Pancreas (tissue), 10 donors: Measurements from ENCODE around the gene CPNE2. TPM values are rescaled to one million over a fixed set of nuclear protein-coding genes. Genes with fewer than 3 reads are reported as not detected.

ENCODE experiments used
- ATAC-seq, 4 donors: fragments of 200-7000 bp; cut with Tn5 transposase; one replicate each; pipeline versions ENCODE4 v1.8.0 to v1.9.1; 2020; ENCODE audit warnings: mild to moderate bottlenecking in 4 of 4, moderate library complexity in 4 of 4
- DNase-seq, 6 donors: peaks; one replicate each; pipeline ENCODE4 v3.0.0-alpha.2; 2020
- FAIRE-seq: peaks from 2 replicates; lab custom pipeline; 2012; peaks lifted over from hg19 to GRCh38; lab: Jason Lieb, UNC
- H3K27ac ChIP-seq, 4 donors: fragments of 200-600 bp; sonication (generic); 1 replicate in 3 of 4; 2 replicates in 1 of 4; pipeline versions ENCODE4 v1.5.0 to v1.8.0; 2020
- H3K27me3 ChIP-seq, 4 donors: fragments of 200-600 bp; one replicate each; pipeline ENCODE4 v1.8.0; 2021
- H3K36me3 ChIP-seq, 3 donors: fragments of 200-600 bp; sonication (generic) in 1 of 3; one replicate each; pipeline versions ENCODE4 v1.5.0 to v1.8.0; 2020 to 2021
- H3K4me1 ChIP-seq, 3 donors: fragments of 200-600 bp; one replicate each; pipeline ENCODE4 v1.8.0; 2021
- H3K4me3 ChIP-seq, 4 donors: fragments of 200-600 bp; sonication (generic) in 2 of 4; one replicate each; pipeline versions ENCODE4 v1.5.0 to v1.8.0; 2020 to 2021
- H3K9me3 ChIP-seq, 4 donors: fragments of 200-600 bp; one replicate each; pipeline ENCODE4 v1.8.0; 2021
- CTCF ChIP-seq, 4 donors: fragments of 200-600 bp; sonication (generic) in 3 of 4; IDR thresholded peaks; one replicate each; pipeline versions ENCODE4 v1.5.0 to v1.8.0; 2021; ENCODE audit warnings: antibody characterized with exemption in 4 of 4
- WGBS, 2 donors: extraction: QIAGEN DNeasy Blood & Tissue Kit; methylation state at CpG; one replicate each; pipeline ENCODE4 v1.1.7; 2013; 5-methylcytosine and 5-hydroxymethylcytosine counted together
- intact Hi-C, 3 donors: fragments of 100-400 bp; cut with DNase I; formaldehyde crosslinking; loops; one replicate each; pipeline versions ENCODE4 v1.11.1 to v1.14.2; 2022
- polyA plus RNA-seq, 2 donors: library from polyadenylated mRNA; stranded (reverse); fragments of 200-250 nt; gene quantifications; one replicate each; pipeline ENCODE4 v1.2.3, GENCODE V29; 2013
- total RNA-seq, 6 donors: library from RNA; stranded (reverse); fragmentation: NEBNext Ultra II Directional in 4 of 6; extraction: Animal tissue kit (Norgen Biotek cat#: 25700) in 4 of 6; gene quantifications; one replicate each; pipeline versions ENCODE4 v1.2.1 to v1.2.4, GENCODE V29; 2021 to 2023
- donor health status: healthy with polysubstance abuse.
- donor health status: DM: no; HTN: no; CAD: no; lungs with moderate emphysema.
- donor health status: DM: no; HTN: no; CAD: no.
- donor health status: control.
- donor health status: control.
- donor health status: Bipolar disorder and iron deficiency.
- donor health status: DM: yes; HTN: yes; CAD: no.
- donor health status: DM: no; HTN: no; CAD: no.
- donor health status: DM: no; HTN: no; CAD: no.
- donor health status: DM: yes; HTN: yes; CAD: no.

CPNE2 gene
- total and polyA plus RNA-seq, 8 donors: 3.2 to 17.1 (median 5.6) TPM

GRCh38 chr16:57112403-57113041 lies 20.1 kb downstream of the CPNE2 start:
- Histone ChIP-seq H3K27ac (no peak overlapping the region), H3K36me3 (no peaks in the 10 kb centered on the region), H3K4me3 (no peak overlapping the region), H3K27me3 (no peaks in the 10 kb centered on the region), H3K4me1 (no peaks in the 10 kb centered on the region), H3K9me3 (no peaks in the 10 kb centered on the region)
- ATAC-seq: no peak
- no peak for DNase-seq
- FAIRE-seq: no peak
- intact Hi-C loops: no loop called here
- 78 to 83% methylated on average over 10 of the region's 10 CpGs for WGBS, 2 donors
- no peak for TF ChIP-seq CTCF (IDR thresholded peaks at IDR 0.05)

GRCh38 chr16:57113042-57113453 lies 20.7 kb downstream of the CPNE2 start:
- no peak for FAIRE-seq
- Histone ChIP-seq H3K27ac (no peak overlapping the region), H3K36me3 (no peaks in the 10 kb centered on the region), H3K27me3 (no peaks in the 10 kb centered on the region), H3K4me3 (no peak overlapping the region), H3K4me1 (no peaks in the 10 kb centered on the region), H3K9me3 (no peaks in the 10 kb centered on the region)
- intact Hi-C loops: no loop called here
- no peak for DNase-seq
- no peak for TF ChIP-seq CTCF (IDR thresholded peaks at IDR 0.05)
- WGBS, 2 donors: 89% methylated on average over 14 of the region's 14 CpGs
- ATAC-seq: no peak

- no peak overlapping the region for H3K27ac ChIP-seq
- ATAC-seq (no peak), DNase-seq (no peak), FAIRE-seq (no peak)
- H3K36me3 ChIP-seq: no peaks in the 10 kb centered on the region
- intact Hi-C loops: no loop called here
- H3K9me3 ChIP-seq: no peaks in the 10 kb centered on the region
- no peaks in the 10 kb centered on the region for H3K4me1 ChIP-seq
- WGBS, 2 donors: 81 to 87% methylated on average over 5 of the region's 5 CpGs
- TF ChIP-seq CTCF (IDR thresholded peaks at IDR 0.05): no peak
- no peak overlapping the region for H3K4me3 ChIP-seq
- no peaks in the 10 kb centered on the region for H3K27me3 ChIP-seq
These were observed 21.3 kb downstream of the CPNE2 start for GRCh38 chr16:57113664-57114063.

- WGBS, 2 donors: 75 to 83% methylated on average over 10 of the region's 10 CpGs
- ATAC-seq (no peak), DNase-seq (no peak), FAIRE-seq (no peak)
- Histone ChIP-seq H3K9me3 (no peaks in the 10 kb centered on the region), H3K27me3 (no peaks in the 10 kb centered on the region), H3K27ac (no peak overlapping the region), H3K36me3 (no peaks in the 10 kb centered on the region), H3K4me1 (no peaks in the 10 kb centered on the region), H3K4me3 (no peak overlapping the region)
- no peak for TF ChIP-seq CTCF (IDR thresholded peaks at IDR 0.05)
- intact Hi-C loops: no loop called here
These were observed 22.8 kb downstream of the CPNE2 start for GRCh38 chr16:57115168-57115513.

- intact Hi-C loops: no loop called here
- Histone ChIP-seq H3K4me1 (no peaks in the 10 kb centered on the region), H3K36me3 (no peaks in the 10 kb centered on the region), H3K9me3 (no peaks in the 10 kb centered on the region), H3K27me3 (no peaks in the 10 kb centered on the region), H3K4me3 (no peak overlapping the region), H3K27ac (no peak overlapping the region)
- DNase-seq: no peak
- no peak for FAIRE-seq
- TF ChIP-seq CTCF (IDR thresholded peaks at IDR 0.05): no peak
- ATAC-seq: peak in 3 of 4 donors; percentile 48 to 65 (median 50)
- 71 to 74% methylated on average over 25 of the region's 25 CpGs for WGBS, 2 donors
These were observed 23.3 kb downstream of the CPNE2 start for GRCh38 chr16:57115514-57116182.
